RWPE2 (cell line): ENCODE results near the gene ERMAP.

ENCODE experiments used
- ATAC-seq: fragments of 200-7000 bp; cut with Tn5 transposase; 3 replicates; pipeline ENCODE4 v1.9.1; 2021; ENCODE audit warnings: low read depth
- DNase-seq: peaks from one replicate; pipeline ENCODE4 v3.0.0-alpha.2; 2020; ENCODE audit warnings: low spot score
- H3K27ac ChIP-seq: fragments of 450-650 bp; 2 replicates; pipeline ENCODE4 v1.5.1; 2017; ENCODE audit warnings: mild to moderate bottlenecking; ENCODE audit not compliant: poor library complexity, severe bottlenecking
- H3K27me3 ChIP-seq: fragments of 250-450 bp; sonication (Bioruptor Pico); 2 replicates; pipeline ENCODE4 v1.5.1; 2021; ENCODE audit warnings: mild to moderate bottlenecking, moderate library complexity; ENCODE audit not compliant: insufficient read depth, poor library complexity, severe bottlenecking
- H3K36me3 ChIP-seq: fragments of 250-450 bp; sonication (Bioruptor Pico); 2 replicates; pipeline ENCODE4 v1.5.1; 2020; ENCODE audit warnings: low read depth, mild to moderate bottlenecking, moderate library complexity
- H3K4me1 ChIP-seq: fragments of 250-450 bp; sonication (Bioruptor Pico); 2 replicates; pipeline ENCODE4 v1.5.1; 2021; ENCODE audit warnings: mild to moderate bottlenecking, moderate library complexity; ENCODE audit not compliant: insufficient read depth, poor library complexity, severe bottlenecking
- H3K4me3 ChIP-seq: fragments of 250-450 bp; sonication (Bioruptor Pico); 2 replicates; pipeline ENCODE4 v1.5.1; 2021; ENCODE audit warnings: mild to moderate bottlenecking, moderate library complexity; ENCODE audit not compliant: severe bottlenecking
- H3K9me3 ChIP-seq: fragments of 250-450 bp; sonication (Bioruptor Pico); 2 replicates; pipeline ENCODE4 v1.5.1; 2021; ENCODE audit warnings: mild to moderate bottlenecking, moderate library complexity; ENCODE audit not compliant: severe bottlenecking
- TF ChIP-seq, protein P1 (sequence below): fragments of 450-650 bp; IDR thresholded peaks from one replicate; pipeline ENCODE4 v1.5.1; 2017; ENCODE audit warnings: mild to moderate bottlenecking, moderate library complexity; ENCODE audit not compliant: poor library complexity, severe bottlenecking

ERMAP gene

GRCh38 chr1:42886046-42886739, 69.3 kb downstream of the ERMAP start:
- ATAC-seq (no peak), DNase-seq (no peak)
- H3K4me3 ChIP-seq: no peak overlapping the region
- H3K4me1 ChIP-seq: no peaks in the 10 kb centered on the region
- no peaks in the 10 kb centered on the region for H3K27me3 ChIP-seq
- TF ChIP-seq, protein P1, sequence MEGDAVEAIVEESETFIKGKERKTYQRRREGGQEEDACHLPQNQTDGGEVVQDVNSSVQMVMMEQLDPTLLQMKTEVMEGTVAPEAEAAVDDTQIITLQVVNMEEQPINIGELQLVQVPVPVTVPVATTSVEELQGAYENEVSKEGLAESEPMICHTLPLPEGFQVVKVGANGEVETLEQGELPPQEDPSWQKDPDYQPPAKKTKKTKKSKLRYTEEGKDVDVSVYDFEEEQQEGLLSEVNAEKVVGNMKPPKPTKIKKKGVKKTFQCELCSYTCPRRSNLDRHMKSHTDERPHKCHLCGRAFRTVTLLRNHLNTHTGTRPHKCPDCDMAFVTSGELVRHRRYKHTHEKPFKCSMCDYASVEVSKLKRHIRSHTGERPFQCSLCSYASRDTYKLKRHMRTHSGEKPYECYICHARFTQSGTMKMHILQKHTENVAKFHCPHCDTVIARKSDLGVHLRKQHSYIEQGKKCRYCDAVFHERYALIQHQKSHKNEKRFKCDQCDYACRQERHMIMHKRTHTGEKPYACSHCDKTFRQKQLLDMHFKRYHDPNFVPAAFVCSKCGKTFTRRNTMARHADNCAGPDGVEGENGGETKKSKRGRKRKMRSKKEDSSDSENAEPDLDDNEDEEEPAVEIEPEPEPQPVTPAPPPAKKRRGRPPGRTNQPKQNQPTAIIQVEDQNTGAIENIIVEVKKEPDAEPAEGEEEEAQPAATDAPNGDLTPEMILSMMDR: no peak
- no peaks in the 10 kb centered on the region for H3K9me3 ChIP-seq
- H3K36me3 ChIP-seq: no peaks in the 10 kb centered on the region
- H3K27ac ChIP-seq: no peak overlapping the region

DNA sequence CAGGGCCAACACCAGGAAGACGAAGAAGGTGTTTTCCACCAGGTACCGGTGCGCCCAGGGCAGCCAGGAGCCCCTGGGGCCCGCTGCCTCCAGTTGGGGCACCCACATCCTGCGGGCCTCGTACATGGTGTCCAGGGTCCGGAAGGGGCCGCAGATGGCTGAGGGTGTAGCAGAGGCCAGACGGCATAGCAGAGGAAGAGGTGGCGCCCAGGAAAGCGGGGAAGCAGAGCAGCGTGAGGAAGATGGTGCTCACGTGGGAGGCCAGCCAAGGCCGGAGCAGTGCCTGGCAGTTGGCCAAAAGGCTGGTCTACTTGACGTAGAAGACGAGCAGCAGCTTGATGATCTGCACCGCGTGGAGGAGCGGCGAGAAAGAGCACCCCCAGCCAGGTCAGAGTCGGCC, 69.9 kb downstream of the ERMAP start:
- H3K27me3 ChIP-seq: no peaks in the 10 kb centered on the region
- no peaks in the 10 kb centered on the region for H3K4me1 ChIP-seq
- no peak for ATAC-seq

GRCh38 chr1:42887366-42887765, 70.4 kb downstream of the ERMAP start:
- Histone ChIP-seq H3K27me3 (no peaks in the 10 kb centered on the region), H3K27ac (no peak overlapping the region), H3K4me1 (no peaks in the 10 kb centered on the region), H3K4me3 (no peak overlapping the region), H3K9me3 (no peaks in the 10 kb centered on the region), H3K36me3 (no peaks in the 10 kb centered on the region)
- ATAC-seq (no peak), DNase-seq (no peak)
- TF ChIP-seq, protein P1: no peak

More for the DNA sequence above, 69.9 kb downstream of the ERMAP start:
- no peak overlapping the region for H3K27ac ChIP-seq
- no peak overlapping the region for H3K4me3 ChIP-seq
- no peaks in the 10 kb centered on the region for H3K9me3 ChIP-seq
- no peaks in the 10 kb centered on the region for H3K36me3 ChIP-seq
- TF ChIP-seq, protein P1: no peak
- no peak for DNase-seq

DNA sequence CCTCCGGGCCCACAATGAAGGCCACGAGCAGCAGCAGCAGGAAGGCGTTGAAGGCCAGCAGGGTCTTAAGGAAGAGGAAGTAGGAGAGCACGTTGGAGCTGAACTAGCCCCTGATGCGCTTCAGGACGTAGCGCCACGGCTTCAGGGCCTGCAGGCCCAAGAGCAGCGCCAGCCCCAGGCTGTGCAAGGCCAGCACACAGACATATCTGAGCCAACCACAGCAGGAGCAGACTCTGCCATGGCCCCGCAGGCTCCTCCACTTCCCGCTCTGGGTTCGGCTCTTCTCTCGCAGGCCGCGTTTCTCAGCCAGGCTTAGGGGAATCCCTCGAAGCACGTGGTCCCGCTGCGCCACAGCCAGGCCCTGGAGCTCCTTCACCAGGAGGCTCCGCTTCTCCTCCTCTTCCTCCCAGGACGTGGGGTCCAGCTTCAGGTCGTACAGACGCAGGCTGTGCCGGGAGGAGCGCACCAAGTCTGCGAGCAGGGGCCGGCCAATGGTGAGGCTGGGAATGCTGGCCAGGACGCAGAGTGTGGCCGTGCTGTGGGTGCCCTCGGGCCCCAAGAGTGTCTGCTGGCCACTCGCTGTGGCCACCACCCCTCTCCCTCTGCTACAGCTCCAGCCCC, 71.2 kb downstream of the ERMAP start:
- Histone ChIP-seq H3K9me3 (no peaks in the 10 kb centered on the region), H3K4me1 (no peaks in the 10 kb centered on the region), H3K27me3 (no peaks in the 10 kb centered on the region), H3K4me3 (no peak overlapping the region), H3K36me3 (no peaks in the 10 kb centered on the region), H3K27ac (no peak overlapping the region)
- TF ChIP-seq, protein P1: no peak
- DNase-seq: no peak
- no peak for ATAC-seq

DNA sequence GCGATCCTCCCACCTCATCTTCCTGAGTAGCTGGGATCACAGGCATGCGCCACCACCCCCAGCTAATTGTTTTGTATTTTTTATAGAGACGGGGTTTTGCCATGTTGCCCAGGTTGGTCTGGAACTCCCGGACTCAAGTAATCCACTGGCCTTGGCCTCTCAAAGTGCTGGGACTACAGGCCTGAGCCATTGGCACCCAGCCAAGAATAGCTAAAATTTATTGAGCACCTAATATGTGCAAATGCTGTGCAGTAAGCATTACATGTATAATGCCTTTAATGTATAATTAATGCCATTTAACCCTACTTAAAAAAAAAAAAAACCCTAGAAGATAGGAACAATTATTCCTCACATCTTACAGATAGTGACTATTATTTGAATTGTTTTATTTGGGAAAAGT, 72.3 kb downstream of the ERMAP start:
- ATAC-seq: no peak
- Histone ChIP-seq H3K4me1 (no peaks in the 10 kb centered on the region), H3K36me3 (no peaks in the 10 kb centered on the region), H3K4me3 (no peak overlapping the region), H3K9me3 (no peaks in the 10 kb centered on the region), H3K27me3 (no peaks in the 10 kb centered on the region), H3K27ac (no peak overlapping the region)
- DNase-seq: no peak
- TF ChIP-seq, protein P1: no peak
